ENCODE measurements around the gene G6PC1. TPM values are rescaled to one million over a fixed set of nuclear protein-coding genes. Genes with fewer than 3 reads are reported as not detected.

The G6PC1 gene
- total and polyA plus RNA-seq, 2 of the 13 experiments (the other 11 are each of a cell fraction or from before 2014, with no cell fraction given): 1.7 to 37.9 TPM

GRCh38 chr17:42866216-42866615 lies 34.4 kb upstream of the G6PC1 start (continued):
- no peak for TF ChIP-seq REST (IDR thresholded peaks at IDR 0.05; ENCODE audit: borderline replicate concordance in 1 of 2, low read depth in 1 of 2, low read length in 2 of 2)
- no peak for TF ChIP-seq ZGPAT (CRISPR knock-in tag; IDR thresholded peaks at IDR 0.05)
- no peak for TF ChIP-seq SNAPC4 (CRISPR knock-in tag; IDR thresholded peaks at IDR 0.05)
- TF ChIP-seq ZNF652 (CRISPR knock-in tag; IDR thresholded peaks at IDR 0.05; ENCODE audit: borderline replicate concordance, low read depth): no peak
- 0 out of 2 replicates have a peak, but pooled peaks have one; percentile 33 for TF ChIP-seq FUBP1 (CRISPR knock-in tag; IDR thresholded peaks at IDR 0.05; ENCODE audit: borderline replicate concordance)
- no peak for TF ChIP-seq ZBTB43 (CRISPR knock-in tag; conservative IDR thresholded peaks at IDR 0.05)
- TF ChIP-seq MAFF (IDR thresholded peaks at IDR 0.05; ENCODE audit: low read depth, low read length): no peak
- no peak for TF ChIP-seq MXD1 (CRISPR knock-in tag; IDR thresholded peaks at IDR 0.05)
- no peak for TF ChIP-seq PITX1 (CRISPR knock-in tag; IDR thresholded peaks at IDR 0.05)
- no peak for TF ChIP-seq CHD2 (IDR thresholded peaks at IDR 0.05; ENCODE audit: low read depth, low read length)
- TF ChIP-seq TARDBP (CRISPR knock-in tag; IDR thresholded peaks at IDR 0.05): no peak
- no peak for TF ChIP-seq CBX2 (IDR thresholded peaks at IDR 0.05; ENCODE audit: low read depth, low read length)
- TF ChIP-seq CBX2 (CRISPR knock-in tag; IDR thresholded peaks at IDR 0.05; ENCODE audit: low read depth): no peak
- TF ChIP-seq NFYB (CRISPR knock-in tag; IDR thresholded peaks at IDR 0.05): no peak
- 0 out of 2 replicates have a peak, but pooled peaks have one; percentile 35 for TF ChIP-seq ARNT2 (CRISPR knock-in tag; IDR thresholded peaks at IDR 0.05; ENCODE audit: low read depth)
- no peak for TF ChIP-seq KDM6A (CRISPR knock-in tag; IDR thresholded peaks at IDR 0.05; ENCODE audit: low read depth)

All from HepG2 (cell line).